Panc1 (cell line): ENCODE results near the gene WNK2. TPM values are rescaled to one million over a fixed set of nuclear protein-coding genes. Genes with fewer than 3 reads are reported as not detected.

Experiments used
- ATAC-seq: fragments of 200-7000 bp; cut with Tn5 transposase; 2 replicates; pipeline ENCODE4 v1.9.1; 2020; ENCODE audit warnings: mild to moderate bottlenecking, moderate library complexity
- BruUV-seq: library from RNA; stranded (reverse); fragments of 400-500 nt; replicated peaks from 2 replicates; lab custom pipeline; 2021; lab: Mats Ljungman, UMichigan
- CTCF ChIA-PET: fragments of 300-600 bp; sonication (Branson Sonifier 250); formaldehyde crosslinking; loops from one replicate; lab custom pipeline; 2022; ENCODE audit warnings: antibody characterized with exemption; lab: Charles Lee
- POLR2A ChIA-PET: fragments of 300-600 bp; sonication (Branson Sonifier 250); formaldehyde crosslinking; loops from one replicate; lab custom pipeline; 2022; ENCODE audit warnings: antibody characterized with exemption; lab: Charles Lee
- DNase-seq: peaks from one replicate; pipeline ENCODE4 v3.0.0-alpha.2; 2010; ENCODE audit warnings: low read depth, low spot score
- H3K27ac ChIP-seq: 2 replicates; pipeline ENCODE4 v1.5.1; 2011; ENCODE audit warnings: mild to moderate bottlenecking, low read length, inconsistent platforms
- H3K27me3 ChIP-seq: fragments of 200-500 bp; sonication (Bioruptor generic); 2 replicates; pipeline ENCODE4 v1.6.0; 2014; ENCODE audit warnings: low read length, inconsistent platforms; ENCODE audit not compliant: control insufficient read depth, insufficient read depth
- H3K36me3 ChIP-seq: fragments of 200-500 bp; sonication (Bioruptor generic); 2 replicates; pipeline ENCODE4 v1.5.1; 2014; ENCODE audit warnings: inconsistent platforms, mild to moderate bottlenecking, low read length, moderate library complexity; ENCODE audit not compliant: control insufficient read depth, insufficient read depth
- H3K4me1 ChIP-seq: 2 replicates; pipeline ENCODE4 v1.5.1; 2011; ENCODE audit warnings: inconsistent platforms, mild to moderate bottlenecking, low read length, moderate library complexity; ENCODE audit not compliant: control insufficient read depth, insufficient read depth
- H3K4me3 ChIP-seq, 2 experiments: 2 replicates each; pipeline ENCODE4 v1.5.1; 2011 to 2012; ENCODE audit warnings: low read depth in 2 of 2, low read length in 2 of 2, mild to moderate bottlenecking in 2 of 2, inconsistent platforms in 1 of 2, moderate library complexity in 1 of 2
- H3K9me3 ChIP-seq: fragments of 200-500 bp; sonication (Bioruptor generic); 2 replicates; pipeline ENCODE4 v1.5.1; 2014; ENCODE audit warnings: low read depth, mild to moderate bottlenecking, inconsistent platforms, low read length, moderate library complexity; ENCODE audit not compliant: control insufficient read depth, insufficient read depth
- CTCF ChIP-seq: fragments of 450-650 bp; IDR thresholded peaks from 2 replicates; pipeline ENCODE4 v1.5.1; 2017; ENCODE audit warnings: mild to moderate bottlenecking
- POLR2AphosphoS5 ChIP-seq: IDR thresholded peaks from 2 replicates; pipeline ENCODE4 v1.6.1; 2012; ENCODE audit warnings: mild to moderate bottlenecking, low read depth, low read length, moderate library complexity
- REST ChIP-seq, 2 experiments: IDR thresholded peaks; 2 replicates each; pipeline ENCODE4 v1.6.1; 2011 to 2012; ENCODE audit warnings: low read depth in 2 of 2, control low read depth in 1 of 2, low read length in 1 of 2, mild to moderate bottlenecking in 1 of 2, moderate library complexity in 1 of 2; ENCODE audit not compliant: insufficient read depth in 1 of 2
- SIN3A ChIP-seq: IDR thresholded peaks from 2 replicates; pipeline ENCODE4 v1.6.1; 2012; ENCODE audit warnings: low read depth, mild to moderate bottlenecking, low read length, moderate library complexity, borderline replicate concordance; ENCODE audit not compliant: insufficient read depth
- TCF7L2 ChIP-seq: IDR thresholded peaks from 2 replicates; pipeline ENCODE4 v1.6.1; 2011; ENCODE audit warnings: mild to moderate bottlenecking, low read depth, low read length, inconsistent platforms
- in situ Hi-C: cut with HindIII; loops from 2 replicates; pipeline ENCODE4 v1.10.0; 2016; ENCODE audit warnings: low sequenced_read_pairs, low pct_unique_long_range_greater_than_20kb
- intact Hi-C: fragments of 100-400 bp; cut with micrococcal nuclease; formaldehyde crosslinking; loops from one replicate; pipeline ENCODE4 v1.10.0; 2022; ENCODE audit not compliant: unreplicated experiment
- total RNA-seq: library from RNA; stranded (reverse); gene quantifications from one replicate; pipeline ENCODE4 v1.2.1, GENCODE V29; 2021; ENCODE audit not compliant: unreplicated experiment

Gene WNK2
- total RNA-seq, 1 experiment from 2014 or later: 13.7 TPM

GRCh38 chr9:93287593-93287992 is 103.7 kb downstream of the WNK2 start:
- no peaks in the 10 kb centered on the region for H3K36me3 ChIP-seq
- ChIA-PET CTCF (no interaction called here), POLR2A (no interaction called here)
- H3K9me3 ChIP-seq: no peaks in the 10 kb centered on the region
- H3K4me1 ChIP-seq: no peaks in the 10 kb centered on the region
- intact Hi-C loops (no loop called here), in situ Hi-C loops (no loop called here)
- H3K27ac ChIP-seq: no peak overlapping the region
- no peak for ATAC-seq
- no peak for DNase-seq
- no peak for TF ChIP-seq POLR2AphosphoS5
- no peak for TF ChIP-seq TCF7L2
- no peak for TF ChIP-seq CTCF
- TF ChIP-seq SIN3A: no peak
- no peak for TF ChIP-seq REST (IDR thresholded peaks at IDR 0.05; ENCODE audit: insufficient read depth in 1 of 2, low read depth in 2 of 2, low read length in 1 of 2)
- no TSS peak for BruUV-seq
- no peak overlapping the region for H3K4me3 ChIP-seq
- H3K27me3 ChIP-seq: no peaks in the 10 kb centered on the region

GRCh38 chr9:93288341-93288740 is 104.4 kb downstream of the WNK2 start:
- in situ Hi-C loops: no loop called here
- intact Hi-C loops: no loop called here

More at GRCh38 chr9:93288341-93288740, 104.4 kb downstream of the WNK2 start:
- POLR2A ChIA-PET: no interaction called here
- BruUV-seq: no TSS peak
- Histone ChIP-seq H3K4me1 (no peaks in the 10 kb centered on the region), H3K36me3 (no peaks in the 10 kb centered on the region), H3K27me3 (no peaks in the 10 kb centered on the region), H3K27ac (no peak overlapping the region), H3K9me3 (no peaks in the 10 kb centered on the region), H3K4me3 (no peak overlapping the region)
- CTCF ChIA-PET: interaction anchor here (1.1 kb wide), 1 partner anchor 53 kb away, joined by 3 read pairs; no protein-coding TSS in a partner anchor
- no peak for DNase-seq
- TF ChIP-seq POLR2AphosphoS5 (no peak), CTCF (no peak), SIN3A (no peak), REST (IDR thresholded peaks at IDR 0.05; ENCODE audit: insufficient read depth in 1 of 2, low read depth in 2 of 2, low read length in 1 of 2) (no peak)
- peak; percentile 68 for ATAC-seq
